Kidney (tissue), 14 donors: ENCODE data around the gene TAF3. TPM values are rescaled to one million over a fixed set of nuclear protein-coding genes. Genes with fewer than 3 reads are reported as not detected.

Experiments used
- DNase-seq, 5 donors: peaks; one replicate each; pipeline ENCODE4 v3.0.0-alpha.2; 2013 to 2020
- FAIRE-seq: peaks from 2 replicates; lab custom pipeline; 2012; peaks lifted over from hg19 to GRCh38; lab: Jason Lieb, UNC
- H3K27ac ChIP-seq, 2 donors: one replicate each; pipeline ENCODE4 v1.7.0; 2013; ENCODE audit warnings: low read depth in 2 of 2, low read length in 2 of 2, inconsistent platforms in 1 of 2
- H3K27me3 ChIP-seq: one replicate; pipeline ENCODE4 v1.7.1; 2013; ENCODE audit warnings: low read length, inconsistent platforms; ENCODE audit not compliant: control insufficient read depth, insufficient read depth
- H3K36me3 ChIP-seq, 3 donors: one replicate each; pipeline versions ENCODE4 v1.7.0 to v1.7.1; 2013; ENCODE audit warnings: low read length in 3 of 3, control low read depth in 1 of 3, inconsistent platforms in 1 of 3; ENCODE audit not compliant: insufficient read depth in 3 of 3, control insufficient read depth in 2 of 3
- H3K4me1 ChIP-seq, 3 donors: one replicate each; pipeline versions ENCODE4 v1.7.0 to v1.7.1; 2013; ENCODE audit warnings: low read length in 3 of 3, inconsistent platforms in 1 of 3, low read depth in 1 of 3; ENCODE audit not compliant: control insufficient read depth in 2 of 3, insufficient read depth in 2 of 3
- H3K4me3 ChIP-seq, 3 donors: one replicate each; pipeline versions ENCODE4 v1.7.0 to v1.8.1; 2013; ENCODE audit warnings: low read length in 3 of 3, control low read depth in 1 of 3, inconsistent platforms in 1 of 3
- H3K9ac ChIP-seq, 3 donors: one replicate each; pipeline versions ENCODE4 v1.7.0 to v1.7.1; 2013; ENCODE audit warnings: low read length in 3 of 3, control low read depth in 1 of 3, inconsistent platforms in 1 of 3
- H3K9me3 ChIP-seq, 3 donors: one replicate each; pipeline versions ENCODE4 v1.7.0 to v1.7.1; 2013; ENCODE audit warnings: low read length in 3 of 3, control low read depth in 1 of 3, inconsistent platforms in 1 of 3; ENCODE audit not compliant: control insufficient read depth in 2 of 3, insufficient read depth in 1 of 3
- intact Hi-C: fragments of 100-400 bp; cut with DNase I; formaldehyde crosslinking; loops from one replicate; pipeline ENCODE4 v1.11.1; 2022
- polyA plus RNA-seq: library from polyadenylated mRNA; stranded (reverse); fragments of 350-450 nt; fragmentation: Illumina TruSeq; extraction: RNeasy Lipid Tissue Mini Kit (QIAGEN cat#74804); gene quantifications from one replicate; pipeline ENCODE4 v1.2.3, GENCODE V29; 2014; ENCODE audit warnings: low read depth, low replicate concordance; ENCODE audit not compliant: insufficient read depth
- total RNA-seq: library from RNA; stranded (reverse); fragmentation: NEBNext Ultra II Directional; extraction: Animal tissue kit (Norgen Biotek cat#: 25700); gene quantifications from one replicate; pipeline ENCODE4 v1.2.1, GENCODE V29; 2021
- TF ChIP-seq, protein P1 (sequence below): IDR thresholded peaks from 3 replicates; pipeline ENCODE4 v1.5.1; 2012; ENCODE audit warnings: mild to moderate bottlenecking, moderate library complexity, borderline replicate concordance; ENCODE audit not compliant: insufficient read depth; ENCODE audit errors: extremely low read depth
- donor health status: control.
- donor health status: control.
- donor health status: control.
- donor health status: control.
- donor health status: control.
- donor health status: DM: yes; HTN: yes; CAD: no.
- donor health status: Normal renal cell carcinoma (clear cell type).

Gene TAF3
- total and polyA plus RNA-seq, 2 donors from 2014 or later, result 4.0 to 8.7 TPM

DNA sequence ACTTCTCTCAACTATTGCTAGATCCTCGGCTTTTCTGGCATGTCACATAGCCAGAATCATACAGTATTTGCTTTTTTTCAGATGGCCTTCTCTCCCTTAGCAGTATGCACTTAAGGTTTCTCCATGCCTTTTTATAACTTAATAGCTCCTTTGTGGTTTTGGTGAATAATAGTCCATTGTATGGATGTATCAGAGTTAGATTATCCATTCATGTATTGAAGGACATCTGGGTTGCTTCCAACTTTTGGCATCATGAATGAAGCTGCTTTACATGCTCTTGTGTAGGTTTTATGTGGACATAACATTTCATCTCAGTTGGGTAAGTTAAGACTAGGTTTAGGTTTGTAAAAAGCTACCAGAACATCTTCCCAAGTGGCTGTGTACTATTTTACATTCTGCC is 25.8 kb upstream of the TAF3 start:
- Histone ChIP-seq H3K27me3 (no peaks in the 10 kb centered on the region), H3K9ac (no peak overlapping the region), H3K36me3 (peaks cover 0 to 9% (median 7%) of the 10 kb centered on the region in 3 donors), H3K4me3 (no peak overlapping the region), H3K27ac (no peak overlapping the region), H3K4me1 (peaks cover 0 to 13% (median 5%) of the 10 kb centered on the region in 3 donors), H3K9me3 (no peaks in the 10 kb centered on the region)
- DNase-seq (no peak), FAIRE-seq (no peak)
- TF ChIP-seq, protein P1, sequence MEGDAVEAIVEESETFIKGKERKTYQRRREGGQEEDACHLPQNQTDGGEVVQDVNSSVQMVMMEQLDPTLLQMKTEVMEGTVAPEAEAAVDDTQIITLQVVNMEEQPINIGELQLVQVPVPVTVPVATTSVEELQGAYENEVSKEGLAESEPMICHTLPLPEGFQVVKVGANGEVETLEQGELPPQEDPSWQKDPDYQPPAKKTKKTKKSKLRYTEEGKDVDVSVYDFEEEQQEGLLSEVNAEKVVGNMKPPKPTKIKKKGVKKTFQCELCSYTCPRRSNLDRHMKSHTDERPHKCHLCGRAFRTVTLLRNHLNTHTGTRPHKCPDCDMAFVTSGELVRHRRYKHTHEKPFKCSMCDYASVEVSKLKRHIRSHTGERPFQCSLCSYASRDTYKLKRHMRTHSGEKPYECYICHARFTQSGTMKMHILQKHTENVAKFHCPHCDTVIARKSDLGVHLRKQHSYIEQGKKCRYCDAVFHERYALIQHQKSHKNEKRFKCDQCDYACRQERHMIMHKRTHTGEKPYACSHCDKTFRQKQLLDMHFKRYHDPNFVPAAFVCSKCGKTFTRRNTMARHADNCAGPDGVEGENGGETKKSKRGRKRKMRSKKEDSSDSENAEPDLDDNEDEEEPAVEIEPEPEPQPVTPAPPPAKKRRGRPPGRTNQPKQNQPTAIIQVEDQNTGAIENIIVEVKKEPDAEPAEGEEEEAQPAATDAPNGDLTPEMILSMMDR, result no peak
- intact Hi-C loops, result no loop called here

DNA sequence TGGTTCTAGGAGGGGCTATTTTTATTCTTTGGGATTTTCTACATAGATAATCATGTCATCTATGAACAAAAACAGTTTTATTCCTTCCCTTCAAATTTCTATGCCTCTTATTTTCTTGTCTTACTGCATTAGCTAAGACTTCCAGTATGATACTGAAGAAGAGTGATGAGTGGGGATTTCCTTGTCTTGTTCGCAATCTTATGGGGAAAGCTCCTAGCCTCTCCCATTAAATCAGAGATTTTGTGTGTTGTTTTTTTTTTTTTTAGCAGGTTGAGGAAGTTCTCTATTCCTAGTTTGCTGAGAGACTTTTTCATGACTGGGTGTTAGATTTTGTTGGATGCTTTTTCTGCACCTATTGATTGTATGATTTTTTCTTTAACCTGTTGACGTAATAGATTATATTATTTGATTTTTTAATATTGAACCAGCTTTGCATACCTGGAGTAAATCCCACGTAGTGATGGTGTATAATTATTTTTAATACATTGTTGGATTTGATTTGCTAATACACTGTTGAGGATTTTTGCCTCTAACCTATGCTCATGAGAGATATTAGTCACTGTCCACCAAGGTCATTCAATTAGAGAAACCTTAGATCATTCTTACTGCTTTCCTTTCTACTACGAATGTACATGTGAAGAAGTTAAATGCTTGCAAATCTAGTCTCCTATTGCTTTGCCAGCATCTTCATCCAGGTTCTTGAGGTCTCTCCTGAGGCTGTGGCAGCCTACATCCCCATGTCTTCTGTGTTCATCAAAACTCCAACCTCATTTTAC is 23.9 kb upstream of the TAF3 start:
- FAIRE-seq (no peak), DNase-seq (no peak)
- Histone ChIP-seq H3K27me3 (no peaks in the 10 kb centered on the region), H3K9me3 (no peaks in the 10 kb centered on the region), H3K4me3 (no peak overlapping the region), H3K9ac (no peak overlapping the region), H3K27ac (no peak overlapping the region), H3K36me3 (peaks cover 3 to 22% (median 10%) of the 10 kb centered on the region in 3 donors), H3K4me1 (peaks cover 0 to 12% (median 5%) of the 10 kb centered on the region in 3 donors)
- TF ChIP-seq, protein P1, result no peak
- intact Hi-C loops, result no loop called here

DNA sequence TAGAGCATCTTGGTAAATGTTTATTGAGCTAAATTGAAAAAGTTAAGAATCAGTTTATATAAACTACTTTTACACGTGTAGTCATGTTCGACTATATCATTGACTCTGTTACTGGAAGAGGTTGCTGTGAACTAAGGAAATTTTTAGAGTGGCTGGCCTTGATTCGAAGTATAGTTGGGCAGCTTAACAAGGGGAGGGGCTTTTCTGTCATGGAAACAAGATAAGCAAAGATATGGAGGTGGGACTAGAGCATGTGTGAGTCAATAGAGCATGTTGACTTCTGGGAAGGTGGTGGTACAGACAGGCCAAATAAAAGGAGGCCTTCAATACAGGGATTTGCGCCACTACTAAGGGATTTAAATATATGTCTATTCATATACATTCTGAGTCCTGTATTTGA is 22.7 kb upstream of the TAF3 start:
- TF ChIP-seq, protein P1, result no peak
- no peak overlapping the region for H3K27ac ChIP-seq
- H3K4me3 ChIP-seq, result no peak overlapping the region
- peaks cover 4 to 30% (median 13%) of the 10 kb centered on the region in 3 donors for H3K36me3 ChIP-seq
- intact Hi-C loops, result no loop called here
- FAIRE-seq (no peak), DNase-seq (no peak)
- peaks cover 0 to 6% (median 1%) of the 10 kb centered on the region in 3 donors for H3K4me1 ChIP-seq
- no peaks in the 10 kb centered on the region for H3K27me3 ChIP-seq
- no peak overlapping the region for H3K9ac ChIP-seq
- no peaks in the 10 kb centered on the region for H3K9me3 ChIP-seq
